Activated CD4-positive, alpha-beta T cell treated with anti-CD3 and anti-CD28 coated beads, Interleukin-2, amount 10 ng/mL, durations not matched to agents 24 days and 14 days (primary cell): ENCODE data around the gene BBS5. TPM values are rescaled to one million over a fixed set of nuclear protein-coding genes. Genes with fewer than 3 reads are reported as not detected.
"Not testable (repeated sequence)": the region's sequence is repeated elsewhere in the genome, so short reads cannot be mapped to it uniquely, and the experiment has no call there.

Source experiments
- DNase-seq: peaks from one replicate; pipeline ENCODE4 v3.0.0; 2022
- H3K27ac Mint-ChIP-seq: one replicate; pipeline ENCODE4 v1.8.0; 2022; ENCODE audit warnings: mild to moderate bottlenecking, mixed read lengths
- H3K27me3 Mint-ChIP-seq: one replicate; pipeline ENCODE4 v1.8.0; 2022; ENCODE audit warnings: mixed read lengths
- H3K36me3 Mint-ChIP-seq: one replicate; pipeline ENCODE4 v1.8.0; 2022; ENCODE audit warnings: low read depth, mild to moderate bottlenecking, mixed read lengths
- H3K4me1 Mint-ChIP-seq: one replicate; pipeline ENCODE4 v1.8.0; 2021; ENCODE audit warnings: mixed read lengths
- H3K4me3 Mint-ChIP-seq: one replicate; pipeline ENCODE4 v1.8.0; 2022; ENCODE audit warnings: mild to moderate bottlenecking, moderate library complexity, mixed read lengths
- H3K9me3 Mint-ChIP-seq: one replicate; pipeline ENCODE4 v1.8.0; 2021; ENCODE audit warnings: mixed read lengths
- intact Hi-C: fragments of 100-400 bp; cut with micrococcal nuclease; formaldehyde crosslinking; loops from one replicate; pipeline ENCODE4 v1.15.1; 2023
- total RNA-seq: library from RNA; stranded (reverse); gene quantifications from 2 replicates; pipeline ENCODE4 v1.2.3, GENCODE V29; 2022

The BBS5 gene
- total RNA-seq, 1 donor from 2014 or later: 4.3 TPM

GRCh38 chr2:169528271-169528701, 49.0 kb downstream of the BBS5 start:
- Mint-ChIP-seq H3K27me3 (no peaks in the 10 kb centered on the region), H3K9me3 (no peaks in the 10 kb centered on the region), H3K4me3 (no peak overlapping the region), H3K36me3 (peaks cover 7% of the 10 kb centered on the region), H3K4me1 (no peaks in the 10 kb centered on the region), H3K27ac (no peak overlapping the region)
- peak; percentile 91 for DNase-seq
- intact Hi-C loops: loop anchor here (5.0 kb wide), 1 partner anchor 399 kb away; no protein-coding TSS in a partner anchor

- intact Hi-C loops, H3K27ac Mint-ChIP-seq, DNase-seq, H3K9me3 Mint-ChIP-seq, H3K27me3 Mint-ChIP-seq, H3K4me3 Mint-ChIP-seq, H3K4me1 Mint-ChIP-seq: not testable (repeated sequence)
- peaks cover 29% of the 10 kb centered on the region for H3K36me3 Mint-ChIP-seq
Measured at GRCh38 chr2:169539460-169539859, 60.2 kb downstream of the BBS5 start.

- no peaks in the 10 kb centered on the region for H3K4me1 Mint-ChIP-seq
- H3K36me3 Mint-ChIP-seq: peaks cover 30% of the 10 kb centered on the region
Measured at GRCh38 chr2:169540146-169540545, 60.9 kb downstream of the BBS5 start.

GRCh38 chr2:169542433-169542832, 63.1 kb downstream of the BBS5 start:
- Mint-ChIP-seq H3K27ac (no peak overlapping the region), H3K9me3 (no peaks in the 10 kb centered on the region), H3K4me1 (peaks cover 8% of the 10 kb centered on the region), H3K36me3 (peaks cover 36% of the 10 kb centered on the region), H3K27me3 (no peaks in the 10 kb centered on the region), H3K4me3 (no peak overlapping the region)
- no peak for DNase-seq
- intact Hi-C loops: no loop called here

More at GRCh38 chr2:169540146-169540545, 60.9 kb downstream of the BBS5 start:
- Mint-ChIP-seq H3K4me3 (no peak overlapping the region), H3K27me3 (no peaks in the 10 kb centered on the region), H3K27ac (no peak overlapping the region), H3K9me3 (no peaks in the 10 kb centered on the region)
- no peak for DNase-seq
- intact Hi-C loops: no loop called here

- no peaks in the 10 kb centered on the region for H3K9me3 Mint-ChIP-seq
- H3K27ac Mint-ChIP-seq: no peak overlapping the region
Measured at GRCh38 chr2:169546756-169547155, 67.5 kb downstream of the BBS5 start.

More at GRCh38 chr2:169546756-169547155, 67.5 kb downstream of the BBS5 start:
- no peak overlapping the region for H3K4me3 Mint-ChIP-seq
- intact Hi-C loops: no loop called here
- H3K4me1 Mint-ChIP-seq: peaks cover 8% of the 10 kb centered on the region
- H3K36me3 Mint-ChIP-seq: peaks cover 34% of the 10 kb centered on the region
- no peaks in the 10 kb centered on the region for H3K27me3 Mint-ChIP-seq
- DNase-seq: no peak

Other genes with a start within 250 kb of the BBS5 start
- 0.09 and 0.28 TPM in 2 replicates for gene LRP2, start 117.0 kb upstream of the BBS5 start, total RNA-seq
- 0.07 TPM in 1 of 2 replicates, not detected in the other for gene KLHL41, start 30.2 kb downstream of the BBS5 start, total RNA-seq
- 55.2 and 56.5 TPM in 2 replicates for gene FASTKD1, start 94.4 kb downstream of the BBS5 start, total RNA-seq
- gene PPIG, start 104.9 kb downstream of the BBS5 start, total RNA-seq: 59.9 and 69.3 TPM in 2 replicates
- not detected in 2 replicates for gene CFAP210, start 214.9 kb downstream of the BBS5 start, total RNA-seq
- 3.0 and 3.2 TPM in 2 replicates for gene PHOSPHO2, start 215.0 kb downstream of the BBS5 start, total RNA-seq